HG02588 (cell line): ENCODE data around the gene PIH1D1.
"Not testable (repeated sequence)": the region's sequence is repeated elsewhere in the genome, so short reads cannot be mapped to it uniquely, and the experiment has no call there.

ENCODE experiments used
- ATAC-seq: cut with Tn5 transposase; IDR thresholded peaks from one replicate; pipeline ENCODE4 v1.9.1; 2021; ENCODE audit warnings: mild to moderate bottlenecking, moderate library complexity; ENCODE audit not compliant: unreplicated experiment

PIH1D1 gene

DNA sequence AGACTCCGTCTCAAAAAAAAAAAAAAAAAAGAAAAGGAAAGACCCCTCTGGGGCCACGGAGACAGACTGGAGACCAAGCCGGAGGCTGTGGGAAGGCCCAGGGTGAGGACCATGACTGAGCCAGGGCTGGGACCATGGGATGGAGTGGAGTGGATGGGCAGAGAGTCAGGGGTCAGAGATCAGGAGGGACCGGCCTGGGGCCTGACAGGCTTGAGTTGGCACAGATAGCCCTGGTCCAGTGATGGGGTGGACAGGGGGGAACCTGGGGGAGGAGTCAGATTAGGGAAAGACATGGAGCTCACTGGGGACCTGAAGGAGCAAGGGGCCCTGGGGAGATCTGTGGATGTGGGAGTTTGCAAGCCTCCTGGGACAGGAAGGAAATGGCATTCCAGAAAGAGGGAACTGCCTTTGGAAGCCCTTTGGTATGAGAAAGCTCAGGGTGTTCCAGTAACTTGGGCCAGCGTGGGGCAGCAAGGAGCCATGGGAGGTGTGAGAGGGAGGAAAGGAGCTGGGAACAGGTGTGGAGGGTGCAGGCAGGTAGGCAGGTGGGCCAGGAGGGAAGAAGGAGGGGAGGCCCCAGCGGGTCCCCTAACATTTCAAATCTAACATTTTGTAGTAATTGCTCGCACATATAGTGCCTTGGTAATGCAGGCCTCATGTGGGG is 29.5 kb upstream of the PIH1D1 start:
- ATAC-seq: no peak

DNA sequence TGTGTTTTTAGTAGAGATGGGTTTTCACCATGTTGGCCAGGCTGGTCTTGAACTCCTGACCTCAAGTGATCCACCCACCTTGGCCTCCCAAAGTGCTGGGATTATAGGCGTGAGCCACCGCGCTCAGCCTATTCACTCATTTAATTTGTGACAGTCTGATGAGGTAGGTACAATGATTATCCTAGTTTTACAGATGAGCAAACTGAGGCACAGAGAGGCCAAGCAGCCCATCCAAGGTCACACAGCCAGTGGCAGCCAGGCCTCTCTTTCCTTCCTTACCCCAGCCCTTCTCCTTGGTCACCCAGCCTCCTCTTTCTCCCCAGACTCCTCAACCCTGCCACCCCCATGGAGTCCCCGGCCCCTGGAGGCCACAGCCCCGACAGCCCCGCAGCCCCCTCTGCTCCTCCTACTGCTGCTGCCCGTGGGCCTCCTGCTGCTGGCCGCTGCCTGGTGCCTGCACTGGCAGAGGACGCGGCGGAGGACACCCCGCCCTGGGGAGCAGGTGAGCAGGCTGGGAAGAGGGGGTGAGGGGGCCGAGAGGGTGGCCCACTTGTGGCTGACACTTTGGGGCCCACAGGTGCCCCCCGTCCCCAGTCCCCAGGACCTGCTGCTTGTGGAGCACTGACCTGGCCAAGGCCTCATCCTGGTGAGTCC is 28.5 kb upstream of the PIH1D1 start:
- ATAC-seq: no peak

DNA sequence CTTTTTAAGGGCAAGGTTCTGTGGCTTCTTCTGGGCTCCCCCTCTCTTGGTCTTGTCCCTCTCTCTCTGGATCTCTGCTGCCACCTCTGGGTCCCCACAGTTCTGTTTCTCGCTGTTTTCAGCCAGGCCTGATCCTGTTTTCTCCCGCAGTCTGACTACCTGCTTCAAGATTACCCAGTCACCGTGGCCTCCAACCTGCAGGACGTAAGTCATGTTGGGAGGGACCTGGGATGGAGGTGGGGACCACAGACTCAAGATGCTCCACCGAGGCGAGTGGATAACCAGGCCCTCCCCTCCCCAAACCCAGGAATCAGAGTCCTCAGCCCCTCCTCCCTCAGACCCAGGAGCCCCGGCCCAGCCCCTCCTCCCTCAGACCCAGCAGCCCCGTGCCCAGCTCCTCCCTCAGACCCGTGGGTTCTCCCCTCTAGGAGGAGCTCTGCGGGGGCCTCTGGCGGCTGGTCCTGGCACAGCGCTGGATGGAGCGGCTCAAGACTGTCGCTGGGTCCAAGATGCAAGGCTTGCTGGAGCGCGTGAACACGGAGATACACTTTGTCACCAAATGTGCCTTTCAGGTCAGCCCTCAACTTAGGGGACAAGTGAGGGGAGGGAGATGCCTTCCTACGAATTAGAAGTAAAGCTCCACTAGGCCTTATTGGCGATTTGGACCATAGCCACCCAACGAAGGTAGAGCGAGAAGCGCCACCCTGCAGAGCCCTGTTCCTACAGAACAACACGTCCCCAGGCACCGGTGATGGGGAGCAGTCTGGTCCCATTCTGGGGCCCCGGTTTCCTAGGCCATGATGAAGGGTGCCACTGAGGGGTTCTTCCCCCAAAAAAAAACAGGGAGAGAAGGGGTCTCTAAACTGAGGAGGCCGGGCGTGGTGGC is 24.6 kb upstream of the PIH1D1 start:
- no peak for ATAC-seq

GRCh38 chr19:49475191-49475917 is 23.7 kb upstream of the PIH1D1 start:
- no peak for ATAC-seq

GRCh38 chr19:49474542-49474924 is 22.9 kb upstream of the PIH1D1 start:
- ATAC-seq: no peak

GRCh38 chr19:49473868-49474541 is 22.4 kb upstream of the PIH1D1 start, which contains the start of gene FLT3LG:
TSS of gene FLT3LG (plus strand) at chr19:49474215. CDS start at chr19:49474640, 425 bp downstream.
- ATAC-seq: peak; percentile 49

GRCh38 chr19:49473501-49473867 is 21.9 kb upstream of the PIH1D1 start:
- not testable (repeated sequence) for ATAC-seq

DNA sequence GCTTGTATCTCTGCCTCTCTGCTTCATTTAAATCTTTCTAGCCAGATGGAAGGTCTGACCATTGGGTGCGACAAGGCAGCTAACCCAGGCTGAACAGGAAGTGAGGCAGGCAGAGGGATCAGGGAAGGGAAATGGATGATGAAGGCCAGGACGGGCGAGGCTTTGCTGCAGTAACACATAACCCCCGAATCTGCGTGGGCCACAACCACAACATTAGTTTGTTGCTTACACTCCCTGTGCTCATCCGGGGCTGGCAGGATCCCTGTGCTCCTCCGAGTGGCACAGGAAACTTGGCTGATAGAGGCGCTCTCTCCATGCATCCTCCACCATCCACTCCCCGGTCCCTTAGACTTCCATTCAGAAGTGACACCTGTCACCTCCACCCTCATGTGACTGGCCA is 21.3 kb upstream of the PIH1D1 start:
- ATAC-seq: no peak

DNA sequence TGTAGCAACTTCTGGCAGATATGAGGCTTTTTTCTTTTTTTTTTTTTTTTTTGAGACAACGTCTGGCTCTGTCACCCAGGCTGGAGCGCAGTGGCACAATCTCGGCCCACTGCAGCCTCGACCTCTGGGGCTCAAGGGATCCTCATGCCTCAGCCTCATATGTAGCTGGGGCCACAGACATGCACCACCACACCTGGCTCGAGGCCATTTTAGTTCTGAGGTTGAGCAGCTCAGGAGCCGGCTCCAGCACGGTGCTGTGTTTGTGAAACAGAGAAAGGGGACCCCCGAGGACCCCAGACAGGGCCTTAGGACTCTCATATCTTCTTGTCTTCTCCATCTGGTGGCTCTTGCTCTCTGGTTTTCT is 19.0 kb upstream of the PIH1D1 start:
- ATAC-seq: no peak

DNA sequence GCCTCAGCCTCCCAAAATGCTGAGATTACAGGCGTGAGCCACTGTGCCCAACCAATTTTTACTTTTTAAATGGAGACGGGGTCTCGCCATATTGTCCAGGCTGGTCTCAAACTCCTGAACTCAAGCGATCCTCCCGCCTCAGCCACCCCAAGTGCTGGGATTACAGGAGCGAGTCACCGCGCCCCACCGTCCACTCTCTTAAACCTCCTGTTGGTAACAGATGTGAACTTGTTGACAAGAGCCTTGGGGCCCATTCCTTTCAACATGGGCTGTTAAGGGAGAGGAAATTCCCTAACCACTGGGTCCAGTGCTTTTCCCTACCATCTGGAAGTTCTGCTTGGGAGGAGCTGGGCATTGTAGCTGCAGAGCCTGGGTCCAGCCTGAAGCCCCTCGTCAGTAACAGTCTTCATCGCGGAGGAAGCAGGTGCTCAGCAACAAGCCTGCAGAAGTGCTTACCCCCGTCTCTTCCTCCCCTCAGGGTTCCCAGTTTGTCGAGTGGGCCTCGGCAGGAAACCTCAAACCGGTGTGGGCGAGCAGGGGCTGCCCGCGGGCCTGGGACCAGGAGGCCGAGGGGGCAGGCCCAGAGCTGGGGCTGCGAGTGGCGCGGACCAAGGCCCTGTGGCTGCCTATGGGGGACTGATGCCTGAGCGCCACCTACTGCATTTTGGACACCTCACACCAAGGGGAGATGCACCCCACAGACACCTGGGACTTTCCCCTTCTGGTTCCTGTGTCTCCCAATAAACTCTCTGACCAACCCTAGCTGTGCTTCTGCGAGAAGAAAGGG is 18.4 kb upstream of the PIH1D1 start:
- ATAC-seq: peak; percentile 46

DNA sequence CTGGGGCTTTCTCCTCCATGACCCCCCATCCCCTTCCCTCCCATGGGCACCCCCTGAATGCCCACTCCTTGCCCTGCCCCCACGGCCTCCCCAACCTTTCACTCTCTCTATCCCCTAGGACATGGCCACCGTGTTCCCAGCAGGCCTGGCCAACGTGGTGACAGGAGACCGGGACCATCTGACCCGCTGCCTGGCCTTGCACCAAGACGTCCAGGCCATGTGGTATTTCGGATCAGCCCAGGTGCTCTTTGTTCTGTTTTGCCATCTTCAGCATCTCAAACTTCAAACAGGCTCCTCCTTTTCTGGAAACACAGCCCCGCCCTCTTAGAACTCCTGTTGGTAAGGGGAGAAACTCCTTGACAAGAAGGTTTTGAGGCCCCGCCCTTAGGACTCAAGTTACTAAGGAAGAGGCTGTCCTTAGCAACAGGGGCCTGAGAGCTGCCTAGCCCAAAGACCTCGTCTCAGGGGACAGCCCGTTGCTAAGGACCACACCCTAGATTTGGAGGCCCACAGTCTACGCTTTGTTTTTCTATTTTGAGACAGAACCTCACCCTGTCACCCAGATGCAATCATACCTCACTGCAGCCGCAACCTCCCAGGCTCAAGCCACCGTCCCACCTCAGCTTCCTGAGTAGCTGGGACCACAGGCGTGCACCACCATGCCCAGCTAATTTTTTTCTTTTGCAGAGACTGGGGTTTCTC is 17.3 kb upstream of the PIH1D1 start:
- ATAC-seq: no peak

- no peak for ATAC-seq
Observed at GRCh38 chr19:49468199-49468598, 16.6 kb upstream of the PIH1D1 start.

DNA sequence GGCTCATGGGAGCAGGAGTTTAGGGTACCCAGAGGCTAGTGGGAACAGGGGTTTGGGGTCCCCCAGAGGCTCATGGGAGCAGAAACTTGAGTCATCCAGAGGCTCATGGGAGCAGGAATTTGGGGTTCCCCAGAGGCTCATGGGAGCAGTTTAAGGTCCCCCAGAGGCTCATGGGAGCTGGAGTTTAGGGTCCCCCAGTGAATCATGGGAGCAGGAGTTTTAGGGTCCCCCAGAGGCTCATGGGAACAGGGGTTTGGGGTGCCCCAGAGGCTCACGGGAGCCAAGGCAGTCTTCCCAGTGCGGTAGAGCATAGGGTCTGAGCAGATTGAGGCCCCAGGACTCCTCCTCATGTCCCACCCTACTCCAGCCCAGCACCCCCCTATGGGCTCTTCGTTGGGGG is 13.8 kb upstream of the PIH1D1 start:
- no peak for ATAC-seq

GRCh38 chr19:49463960-49464740 is 12.5 kb upstream of the PIH1D1 start:
- ATAC-seq: no peak

- ATAC-seq: no peak
Observed at GRCh38 chr19:49462492-49462891, 10.9 kb upstream of the PIH1D1 start.

- no peak for ATAC-seq
Observed at GRCh38 chr19:49461656-49462055, 10.0 kb upstream of the PIH1D1 start.

DNA sequence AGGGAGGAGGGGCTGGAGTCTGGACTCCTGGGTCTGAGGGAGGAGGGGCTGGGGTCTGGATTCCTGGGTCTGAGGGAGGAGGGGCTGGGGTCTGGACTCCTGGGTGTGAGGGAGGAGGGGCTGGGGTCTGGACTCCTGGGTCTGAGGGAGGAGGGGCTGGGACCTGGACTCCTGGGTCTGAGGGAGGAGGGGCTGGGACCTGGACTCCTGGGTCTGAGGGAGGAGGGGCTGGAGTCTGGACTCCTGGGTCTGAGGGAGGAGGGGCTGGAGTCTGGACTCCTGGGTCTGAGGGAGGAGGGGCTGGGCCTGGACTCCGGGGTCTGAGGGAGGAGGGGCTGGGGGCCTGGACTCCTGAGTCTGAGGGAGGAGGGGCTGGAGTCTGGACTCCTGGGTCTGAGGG is 9.5 kb upstream of the PIH1D1 start:
- not testable (repeated sequence) for ATAC-seq

GRCh38 chr19:49459388-49459787 is 7.8 kb upstream of the PIH1D1 start:
- ATAC-seq: no peak

DNA sequence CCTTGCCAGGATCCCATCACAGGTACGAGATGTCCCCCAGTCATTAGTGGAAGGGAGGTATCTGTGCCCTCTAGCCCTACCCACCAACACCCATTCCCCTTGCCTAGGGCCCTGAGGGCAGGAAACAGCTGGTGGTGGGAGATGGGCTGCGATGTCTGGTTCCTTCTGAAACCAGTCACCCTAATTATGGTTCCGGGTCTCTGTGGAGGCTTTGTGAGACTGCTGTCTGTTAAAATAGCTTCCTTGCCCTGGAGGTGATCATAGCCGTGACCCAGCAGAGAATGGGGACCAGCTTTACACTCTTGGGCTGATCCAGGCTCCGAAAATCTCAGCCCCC is 6.9 kb upstream of the PIH1D1 start:
- no peak for ATAC-seq
